ENCODE results near the gene TMEM255B. TPM values are rescaled to one million over a fixed set of nuclear protein-coding genes. Genes with fewer than 3 reads are reported as not detected.

TMEM255B gene
- total RNA-seq, 6 donors from 2014 or later, result 1.4 to 39.0 (median 13.8) TPM

GRCh38 chr13:113754242-113754641 lies 4.8 kb upstream of the TMEM255B start:
- Histone ChIP-seq H3K27ac (no peak overlapping the region), H3K27me3 (no peaks in the 10 kb centered on the region), H3K4me1 (peaks cover under 1 to 10% (median 7%) of the 10 kb centered on the region in 4 donors), H3K36me3 (no peaks in the 10 kb centered on the region), H3K4me3 (no peak overlapping the region), H3K9me3 (no peaks in the 10 kb centered on the region)
- TF ChIP-seq CTCF (IDR thresholded peaks at IDR 0.05) (no peak), POLR2A (IDR thresholded peaks at IDR 0.05) (no peak), EP300 (IDR thresholded peaks at IDR 0.05) (no peak), POLR2AphosphoS5 (IDR thresholded peaks at IDR 0.05) (no peak)
- 51 to 71% methylated on average over 5 to 7 of the region's 7 CpGs for WGBS, 2 donors
- DNase-seq (no peak), ATAC-seq (ENCODE audit: low FRiP score in 2 of 2) (no peak)

- DNase-seq, result no peak
- Histone ChIP-seq H3K4me1 (peaks cover 5 to 15% (median 7%) of the 10 kb centered on the region in 4 donors), H3K4me3 (no peak overlapping the region), H3K36me3 (no peaks in the 10 kb centered on the region), H3K27me3 (no peaks in the 10 kb centered on the region), H3K9me3 (no peaks in the 10 kb centered on the region), H3K27ac (no peak overlapping the region)
- no peak for TF ChIP-seq EP300 (IDR thresholded peaks at IDR 0.05)
- no peak for TF ChIP-seq CTCF (IDR thresholded peaks at IDR 0.05)
- no peak for TF ChIP-seq POLR2AphosphoS5 (IDR thresholded peaks at IDR 0.05)
- no peak for TF ChIP-seq POLR2A (IDR thresholded peaks at IDR 0.05)
- ATAC-seq (ENCODE audit: low FRiP score in 2 of 2), result no peak
- 82 to 84% methylated on average over 15 of the region's 15 CpGs for WGBS, 2 donors
Observed at GRCh38 chr13:113754691-113755090, 4.3 kb upstream of the TMEM255B start.

GRCh38 chr13:113756441-113757097 lies 2.5 kb upstream of the TMEM255B start:
- no peak overlapping the region for H3K27ac ChIP-seq
- DNase-seq (no peak), ATAC-seq (ENCODE audit: low FRiP score in 2 of 2) (no peak)
- no peaks in the 10 kb centered on the region for H3K27me3 ChIP-seq
- no peak overlapping the region for H3K4me3 ChIP-seq
- H3K36me3 ChIP-seq, result no peaks in the 10 kb centered on the region
- H3K4me1 ChIP-seq, result peaks cover 8 to 18% (median 13%) of the 10 kb centered on the region in 4 donors
- TF ChIP-seq EP300 (IDR thresholded peaks at IDR 0.05) (no peak), CTCF (IDR thresholded peaks at IDR 0.05) (no peak), POLR2AphosphoS5 (IDR thresholded peaks at IDR 0.05) (no peak), POLR2A (IDR thresholded peaks at IDR 0.05) (no peak)
- no peaks in the 10 kb centered on the region for H3K9me3 ChIP-seq
- 86 to 89% methylated on average over 20 of the region's 20 CpGs for WGBS, 2 donors

- Histone ChIP-seq H3K4me3 (peak overlapping the region; percentile 75 to 88 (median 80)), H3K4me1 (peaks cover 8 to 18% (median 13%) of the 10 kb centered on the region in 4 donors), H3K27me3 (no peaks in the 10 kb centered on the region), H3K9me3 (no peaks in the 10 kb centered on the region), H3K27ac (peak overlapping the region; percentile 80 to 92 (median 90)), H3K36me3 (no peaks in the 10 kb centered on the region)
- DNase-seq (peak in 1 of 2 donors; percentile 30), ATAC-seq (ENCODE audit: low FRiP score in 2 of 2) (peak in 1 of 2 donors; percentile 2)
- 1 to 2% methylated on average over 19 to 26 of the region's 26 CpGs for WGBS, 2 donors
- TF ChIP-seq POLR2A (IDR thresholded peaks at IDR 0.05) (no peak), EP300 (IDR thresholded peaks at IDR 0.05) (peak in 1 of 4 donors; percentile 61), POLR2AphosphoS5 (IDR thresholded peaks at IDR 0.05) (peak; percentile 50 to 78)
Observed at GRCh38 chr13:113759525-113760137, 605 bp downstream of the TMEM255B start.

- Histone ChIP-seq H3K36me3 (no peaks in the 10 kb centered on the region), H3K27me3 (no peaks in the 10 kb centered on the region), H3K9me3 (no peaks in the 10 kb centered on the region), H3K4me3 (peak overlapping the region in 1 of 4 donors; percentile 81), H3K4me1 (peaks cover 8 to 18% (median 13%) of the 10 kb centered on the region in 4 donors), H3K27ac (peak overlapping the region in 1 of 4 donors; percentile 90)
- TF ChIP-seq POLR2AphosphoS5 (IDR thresholded peaks at IDR 0.05) (peak; percentile 17 to 34), POLR2A (IDR thresholded peaks at IDR 0.05) (no peak)
- WGBS, 2 donors, result 59 to 74% methylated on average over 7 of the region's 7 CpGs
- no peak for ATAC-seq (ENCODE audit: low FRiP score in 2 of 2)
- DNase-seq, result no peak
Observed at GRCh38 chr13:113761136-113761535, 2.1 kb downstream of the TMEM255B start.

All from upper lobe of left lung (tissue), 6 donors.